DOHH2 (cell line): ENCODE data around the gene ZNF263.

Source experiments
- H3F3A ChIP-seq: fragments of 200-600 bp; sonication (generic), shearing (Covaris generic); 2 replicates; pipeline ENCODE4 v1.6.0; 2016; ENCODE audit warnings: antibody characterized with exemption, mild to moderate bottlenecking; ENCODE audit not compliant: control insufficient read depth, insufficient read depth
- H3K27ac ChIP-seq: fragments of 200-600 bp; sonication (generic); 2 replicates; pipeline ENCODE4 v1.5.1; 2014; ENCODE audit warnings: low read depth, mild to moderate bottlenecking, low read length, moderate library complexity
- H3K27me3 ChIP-seq: fragments of 200-600 bp; sonication (generic); 2 replicates; pipeline ENCODE4 v1.6.1; 2014; ENCODE audit warnings: mild to moderate bottlenecking, low read length, mixed read lengths; ENCODE audit not compliant: control insufficient read depth
- H3K36me3 ChIP-seq: fragments of 200-600 bp; sonication (generic); 2 replicates; pipeline ENCODE4 v1.6.1; 2014; ENCODE audit warnings: mild to moderate bottlenecking, low read length, moderate library complexity, mixed read lengths; ENCODE audit not compliant: control insufficient read depth
- H3K4me1 ChIP-seq: fragments of 200-600 bp; sonication (generic); 2 replicates; pipeline ENCODE4 v1.6.1; 2014; ENCODE audit warnings: mild to moderate bottlenecking, low read length, mixed read lengths; ENCODE audit not compliant: control insufficient read depth
- H3K4me2 ChIP-seq: fragments of 200-600 bp; sonication (generic); 2 replicates; pipeline ENCODE4 v1.6.0; 2014; ENCODE audit warnings: mild to moderate bottlenecking, low read length, moderate library complexity
- H3K4me3 ChIP-seq: fragments of 200-600 bp; sonication (generic); 2 replicates; pipeline ENCODE4 v1.5.1; 2014; ENCODE audit warnings: mild to moderate bottlenecking, low read length, mixed read lengths
- H3K79me2 ChIP-seq: fragments of 200-600 bp; sonication (generic); 2 replicates; pipeline ENCODE4 v1.6.1; 2014; ENCODE audit warnings: mild to moderate bottlenecking, low read length, mixed read lengths; ENCODE audit not compliant: control insufficient read depth
- H3K9me2 ChIP-seq: fragments of 200-600 bp; sonication (generic); replicated peaks from 2 replicates; pipeline ENCODE4 v1.6.1; 2014; ENCODE audit warnings: mild to moderate bottlenecking, low read length, mixed read lengths; ENCODE audit not compliant: control insufficient read depth
- H3K9me3 ChIP-seq: fragments of 200-600 bp; sonication (generic); 2 replicates; pipeline ENCODE4 v1.6.1; 2014; ENCODE audit warnings: antibody characterized with exemption, low read length, mixed read lengths; ENCODE audit not compliant: control insufficient read depth, insufficient read depth
- H4K20me1 ChIP-seq: fragments of 200-600 bp; sonication (generic); 2 replicates; pipeline ENCODE4 v1.6.0; 2014; ENCODE audit warnings: low read depth, mild to moderate bottlenecking, antibody characterized with exemption, low read length, moderate library complexity; ENCODE audit not compliant: control insufficient read depth, insufficient read depth
- CTCF ChIP-seq: fragments of 200-600 bp; sonication (generic); IDR thresholded peaks from one replicate; pipeline ENCODE4 v1.5.1; 2014; ENCODE audit warnings: antibody characterized with exemption, mild to moderate bottlenecking, low read depth, low read length; ENCODE audit not compliant: poor library complexity, severe bottlenecking
- EZH2phosphoT487 ChIP-seq: fragments of 200-600 bp; sonication (generic); IDR thresholded peaks from 2 replicates; pipeline ENCODE4 v1.6.1; 2017; ENCODE audit warnings: borderline replicate concordance, mild to moderate bottlenecking, antibody characterized with exemption, low read length, moderate library complexity, mixed read lengths

The ZNF263 gene

DNA sequence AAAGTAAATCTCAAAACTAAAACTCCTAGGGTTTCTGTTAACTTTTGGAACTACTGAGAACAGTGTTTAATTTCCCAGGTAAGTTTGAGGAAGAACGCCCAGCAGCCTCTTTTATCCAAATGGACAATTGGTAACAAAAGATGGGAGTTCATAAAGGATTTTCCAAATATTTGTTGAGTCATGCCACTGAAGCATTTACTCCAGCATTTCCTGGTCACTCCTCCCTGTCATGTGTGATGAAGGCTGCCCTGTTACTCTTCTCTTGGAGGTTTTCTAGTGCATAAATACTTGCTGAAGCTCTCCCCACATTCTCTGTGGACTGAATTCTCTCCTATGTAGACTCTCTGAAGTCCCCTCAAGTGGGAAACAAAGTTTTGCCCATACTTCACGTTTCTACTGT is 38.5 kb downstream of the ZNF263 start:
- Histone ChIP-seq H3K79me2 (no peaks in the 10 kb centered on the region), H3K4me3 (no peak overlapping the region), H3K4me2 (no peak overlapping the region), H3K27ac (no peak overlapping the region), H3K9me2 (no peaks in the 10 kb centered on the region), H4K20me1 (no peaks in the 10 kb centered on the region), H3K4me1 (no peaks in the 10 kb centered on the region), H3K27me3 (no peaks in the 10 kb centered on the region), H3K36me3 (peaks cover 19% of the 10 kb centered on the region), H3F3A (no peaks in the 10 kb centered on the region), H3K9me3 (peaks cover 31% of the 10 kb centered on the region)
- TF ChIP-seq EZH2phosphoT487 (no peak), CTCF (no peak)

DNA sequence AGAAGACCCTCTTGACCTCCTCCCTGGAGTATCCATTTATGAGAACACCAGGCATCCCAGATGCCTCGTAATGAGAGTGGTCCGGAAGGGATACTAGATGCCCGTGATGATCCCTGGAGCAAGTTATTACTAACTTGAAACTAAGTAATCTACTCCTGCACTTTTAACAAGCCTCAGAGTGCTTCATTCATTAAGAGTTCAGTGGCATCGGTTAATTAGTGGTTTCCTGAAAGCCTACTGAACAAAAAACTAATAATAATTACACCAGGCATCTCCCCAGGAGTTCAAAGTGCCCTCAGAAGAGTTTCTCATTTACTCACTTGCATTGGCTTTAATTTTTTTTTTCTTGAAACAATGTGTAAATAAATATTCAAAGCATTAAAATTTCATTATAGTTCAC is 44.2 kb downstream of the ZNF263 start:
- no peaks in the 10 kb centered on the region for H3F3A ChIP-seq
- no peaks in the 10 kb centered on the region for H4K20me1 ChIP-seq
- no peaks in the 10 kb centered on the region for H3K9me2 ChIP-seq
- no peak overlapping the region for H3K4me2 ChIP-seq
- TF ChIP-seq CTCF (no peak), EZH2phosphoT487 (no peak)
- H3K4me1 ChIP-seq, result no peaks in the 10 kb centered on the region
- H3K79me2 ChIP-seq, result no peaks in the 10 kb centered on the region
- H3K27ac ChIP-seq, result no peak overlapping the region
- H3K4me3 ChIP-seq, result no peak overlapping the region
- H3K36me3 ChIP-seq, result no peaks in the 10 kb centered on the region
- H3K9me3 ChIP-seq, result no peaks in the 10 kb centered on the region
- H3K27me3 ChIP-seq, result no peaks in the 10 kb centered on the region

DNA sequence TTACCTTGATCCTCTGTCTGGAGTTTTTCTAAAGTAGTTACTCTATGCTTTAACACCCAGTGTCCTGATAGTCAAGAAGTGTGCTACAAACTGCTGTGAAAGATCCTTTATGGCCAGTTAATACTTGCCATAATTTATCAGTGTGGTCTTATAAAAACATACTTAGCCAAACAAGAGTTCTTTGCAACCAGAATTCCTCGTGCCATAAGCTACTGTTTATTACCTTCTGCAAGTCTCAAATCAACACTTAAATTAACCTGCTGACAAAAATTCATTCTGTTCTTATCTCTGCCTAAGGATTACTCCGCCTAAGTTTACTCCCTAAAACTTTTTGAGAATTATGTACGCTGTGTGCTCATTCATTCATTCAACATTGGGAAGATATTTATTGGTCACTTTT is 44.8 kb downstream of the ZNF263 start:
- no peak overlapping the region for H3K27ac ChIP-seq

More for the DNA sequence above, 44.8 kb downstream of the ZNF263 start:
- Histone ChIP-seq H3K4me1 (no peaks in the 10 kb centered on the region), H3K27me3 (no peaks in the 10 kb centered on the region), H3F3A (no peaks in the 10 kb centered on the region), H3K79me2 (no peaks in the 10 kb centered on the region), H3K4me2 (no peak overlapping the region), H3K36me3 (no peaks in the 10 kb centered on the region), H4K20me1 (no peaks in the 10 kb centered on the region), H3K4me3 (no peak overlapping the region), H3K9me3 (no peaks in the 10 kb centered on the region), H3K9me2 (no peaks in the 10 kb centered on the region)
- no peak for TF ChIP-seq EZH2phosphoT487
- TF ChIP-seq CTCF, result no peak
